SJSA1 (cell line): Measurements from ENCODE around the gene RAB12. TPM values are rescaled to one million over a fixed set of nuclear protein-coding genes. Genes with fewer than 3 reads are reported as not detected.
"Not testable (repeated sequence)": the region's sequence is repeated elsewhere in the genome, so short reads cannot be mapped to it uniquely, and the experiment has no call there.

Experiments
- DNase-seq, 2 experiments: peaks; one replicate each; pipeline ENCODE4 v3.0.0-alpha.2; 2015 to 2020; ENCODE audit warnings: low spot score in 2 of 2, low read depth in 1 of 2
- H3K27ac ChIP-seq: fragments of 250-450 bp; sonication (Bioruptor Pico); 2 replicates; pipeline ENCODE4 v1.5.1; 2020; ENCODE audit warnings: mild to moderate bottlenecking, moderate library complexity
- H3K27me3 ChIP-seq: fragments of 250-450 bp; sonication (Bioruptor Pico); replicated peaks from 2 replicates; pipeline ENCODE4 v1.5.1; 2020; ENCODE audit warnings: mild to moderate bottlenecking, moderate library complexity
- H3K36me3 ChIP-seq: fragments of 250-450 bp; sonication (Bioruptor Pico); 2 replicates; pipeline ENCODE4 v1.5.1; 2020; ENCODE audit warnings: mild to moderate bottlenecking
- H3K4me1 ChIP-seq: fragments of 250-450 bp; sonication (Bioruptor Pico); replicated peaks from 2 replicates; pipeline ENCODE4 v1.6.1; 2021; ENCODE audit warnings: mild to moderate bottlenecking
- H3K4me3 ChIP-seq: fragments of 250-450 bp; sonication (Bioruptor Pico); 2 replicates; pipeline ENCODE4 v1.5.1; 2020; ENCODE audit warnings: mild to moderate bottlenecking
- H3K9me3 ChIP-seq: fragments of 250-450 bp; sonication (Bioruptor Pico); replicated peaks from 2 replicates; pipeline ENCODE4 v1.5.1; 2020; ENCODE audit warnings: mild to moderate bottlenecking
- total RNA-seq: library from RNA; depleted of rRNA; stranded (reverse); fragments of >200 nt; shearing (Covaris generic); gene quantifications from 2 replicates; pipeline ENCODE4 v1.2.3, GENCODE V29; 2014

The RAB12 gene
- total RNA-seq, 1 experiment from 2014 or later, result 93.1 TPM

GRCh38 chr18:8620845-8621244, 11.6 kb downstream of the RAB12 start:
- Histone ChIP-seq H3K27me3 (no peaks in the 10 kb centered on the region), H3K4me3 (no peak overlapping the region), H3K4me1 (peaks cover 7% of the 10 kb centered on the region), H3K9me3 (no peaks in the 10 kb centered on the region), H3K27ac (no peak overlapping the region), H3K36me3 (peaks cover 19% of the 10 kb centered on the region)
- DNase-seq, result no peak

- not testable (repeated sequence) for H3K4me3 ChIP-seq, H3K9me3 ChIP-seq, DNase-seq, H3K27me3 ChIP-seq, H3K4me1 ChIP-seq, H3K27ac ChIP-seq
- H3K36me3 ChIP-seq, result peaks cover 28% of the 10 kb centered on the region
Observed at GRCh38 chr18:8622625-8623024, 13.4 kb downstream of the RAB12 start.

DNA sequence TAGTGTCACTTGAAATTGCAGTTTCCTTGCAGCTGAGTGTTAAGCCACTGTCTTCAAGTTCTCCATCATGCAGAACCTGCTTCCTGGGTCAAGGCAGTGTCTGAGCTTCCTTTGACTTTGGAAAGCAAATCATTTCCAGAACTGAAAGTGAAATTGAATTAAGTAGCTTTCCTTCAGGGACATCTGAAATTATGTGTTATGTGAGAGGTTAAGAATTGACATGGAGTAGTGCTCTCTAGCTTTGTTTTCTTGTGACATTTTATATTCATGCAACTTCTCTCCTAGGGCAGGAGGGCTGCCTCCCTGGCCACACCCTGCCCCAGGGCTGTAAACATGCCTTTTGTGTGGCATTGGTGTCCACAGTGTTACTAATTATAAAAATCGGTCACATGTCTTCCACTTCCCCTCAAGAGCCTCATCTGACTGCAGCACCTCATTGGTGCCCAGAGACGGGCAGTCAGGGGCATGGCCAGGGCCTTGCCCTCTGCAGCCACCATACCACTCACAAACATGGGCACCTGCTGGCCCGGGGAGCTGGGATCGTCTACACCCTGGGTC, 14.4 kb downstream of the RAB12 start:
- H3K36me3 ChIP-seq, result peaks cover 33% of the 10 kb centered on the region
- DNase-seq, result no peak
- H3K27ac ChIP-seq, result no peak overlapping the region
- H3K4me1 ChIP-seq, result peaks cover 5% of the 10 kb centered on the region
- H3K27me3 ChIP-seq, result no peaks in the 10 kb centered on the region
- no peaks in the 10 kb centered on the region for H3K9me3 ChIP-seq
- H3K4me3 ChIP-seq, result no peak overlapping the region

DNA sequence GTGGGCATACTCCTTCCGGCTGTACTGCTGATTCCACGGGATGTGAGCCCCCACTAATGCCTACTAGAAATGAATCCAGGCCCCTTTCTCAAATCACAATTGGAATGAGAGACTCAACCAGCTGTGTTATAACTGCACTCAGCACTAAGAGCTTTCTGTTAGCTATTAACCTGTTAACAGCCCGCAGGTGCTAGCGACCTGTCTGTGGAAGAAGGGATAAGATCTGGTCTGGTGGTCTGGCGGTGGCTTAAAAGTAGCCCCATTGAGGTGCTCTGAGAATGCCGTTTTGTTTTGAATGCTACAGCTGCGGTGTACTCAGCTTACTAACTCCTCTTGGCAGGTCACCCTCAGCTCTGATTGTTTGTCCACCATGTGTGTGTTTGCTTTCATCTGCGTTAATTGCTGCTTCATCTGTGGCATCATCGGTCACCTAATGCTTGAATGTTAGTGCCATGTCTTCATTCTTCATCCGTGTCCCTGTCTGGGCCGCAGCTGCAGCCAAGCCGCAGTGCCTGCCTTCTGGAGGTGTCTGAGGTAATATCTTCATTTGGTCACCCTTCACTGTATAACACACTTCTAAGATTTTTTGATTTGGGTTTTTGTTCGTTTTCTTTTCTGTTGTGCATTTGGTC, 16.3 kb downstream of the RAB12 start:
- H3K27me3 ChIP-seq, result no peaks in the 10 kb centered on the region
- peaks cover 5% of the 10 kb centered on the region for H3K4me1 ChIP-seq
- no peak for DNase-seq
- H3K36me3 ChIP-seq, result peaks cover 42% of the 10 kb centered on the region
- H3K4me3 ChIP-seq, result no peak overlapping the region
- H3K27ac ChIP-seq, result no peak overlapping the region
- H3K9me3 ChIP-seq, result no peaks in the 10 kb centered on the region

GRCh38 chr18:8626414-8627106, 17.3 kb downstream of the RAB12 start:
- peaks cover 5% of the 10 kb centered on the region for H3K4me1 ChIP-seq
- H3K4me3 ChIP-seq, result no peak overlapping the region
- H3K9me3 ChIP-seq, result no peaks in the 10 kb centered on the region
- no peaks in the 10 kb centered on the region for H3K27me3 ChIP-seq
- H3K36me3 ChIP-seq, result peaks cover 48% of the 10 kb centered on the region
- DNase-seq, result no peak
- no peak overlapping the region for H3K27ac ChIP-seq

DNA sequence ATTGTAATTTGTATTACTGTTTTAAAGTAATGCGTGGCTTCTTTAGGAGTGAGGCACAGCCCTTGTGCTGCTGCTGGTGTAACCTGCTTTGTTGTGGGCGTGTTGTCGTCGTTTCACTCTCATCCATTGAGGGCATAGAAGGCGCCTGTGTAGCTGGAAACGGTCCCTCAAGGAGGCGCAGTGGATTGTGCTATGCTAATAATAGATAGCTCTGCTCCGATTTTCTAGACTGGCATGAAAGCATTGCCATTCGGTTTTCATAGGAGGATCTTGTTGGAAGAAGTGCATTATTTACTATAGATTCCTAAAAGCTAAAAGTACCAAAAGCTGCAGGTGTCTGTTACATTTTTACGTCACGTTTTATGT, 17.9 kb downstream of the RAB12 start:
- Histone ChIP-seq H3K36me3 (peaks cover 48% of the 10 kb centered on the region), H3K27me3 (no peaks in the 10 kb centered on the region), H3K9me3 (no peaks in the 10 kb centered on the region), H3K4me1 (peaks cover 5% of the 10 kb centered on the region), H3K4me3 (no peak overlapping the region), H3K27ac (no peak overlapping the region)
- DNase-seq, result no peak

DNA sequence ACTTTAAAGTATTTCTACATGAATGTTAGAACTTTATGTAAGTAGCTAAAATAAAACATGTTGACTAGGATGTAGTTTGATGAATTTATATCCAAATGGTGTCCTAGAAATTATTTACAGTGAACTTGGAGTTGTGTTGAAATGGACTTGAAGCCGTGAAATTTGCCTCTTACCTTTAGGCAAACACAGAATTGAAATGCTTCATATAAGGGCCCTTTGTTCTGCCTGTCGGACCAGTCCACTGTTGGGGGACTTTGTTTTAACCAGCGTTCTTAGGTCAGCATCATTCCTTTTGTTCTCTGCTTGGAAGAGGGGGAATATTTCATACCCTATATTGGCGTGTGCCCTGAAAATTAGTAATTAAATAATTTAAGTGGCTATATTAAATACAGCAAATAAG, 18.3 kb downstream of the RAB12 start:
- Histone ChIP-seq H3K9me3 (no peaks in the 10 kb centered on the region), H3K4me1 (peaks cover 5% of the 10 kb centered on the region), H3K27me3 (no peaks in the 10 kb centered on the region), H3K27ac (no peak overlapping the region), H3K36me3 (peaks cover 48% of the 10 kb centered on the region), H3K4me3 (no peak overlapping the region)
- no peak for DNase-seq

GRCh38 chr18:8629602-8630001, 20.4 kb downstream of the RAB12 start:
- H3K27me3 ChIP-seq, result no peaks in the 10 kb centered on the region
- H3K4me3 ChIP-seq, result no peak overlapping the region
- no peaks in the 10 kb centered on the region for H3K4me1 ChIP-seq
- no peak for DNase-seq
- no peak overlapping the region for H3K27ac ChIP-seq
- H3K36me3 ChIP-seq, result peaks cover 58% of the 10 kb centered on the region
- H3K9me3 ChIP-seq, result no peaks in the 10 kb centered on the region

DNA sequence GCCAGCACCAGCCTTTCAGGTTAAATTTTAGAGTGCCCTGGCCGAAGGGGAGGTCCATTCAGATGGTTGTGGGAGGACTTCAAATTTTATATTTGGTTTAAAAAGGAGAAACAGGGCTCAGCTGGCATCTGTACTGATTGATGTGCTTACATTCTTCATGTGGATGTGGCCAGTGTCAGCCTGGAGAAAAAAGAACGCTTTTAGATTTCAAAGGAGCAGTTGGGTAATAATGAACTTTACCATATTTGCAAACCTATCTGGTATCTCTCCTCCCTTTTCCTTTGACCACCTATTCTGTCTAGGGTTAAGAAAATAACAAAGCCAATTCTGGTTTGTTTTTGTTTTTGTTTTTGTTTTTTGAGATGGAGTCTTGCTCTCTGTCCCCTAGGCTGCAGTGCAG, 21.3 kb downstream of the RAB12 start:
- Histone ChIP-seq H3K4me1 (no peaks in the 10 kb centered on the region), H3K27me3 (no peaks in the 10 kb centered on the region), H3K27ac (no peak overlapping the region), H3K36me3 (peaks cover 58% of the 10 kb centered on the region), H3K4me3 (no peak overlapping the region), H3K9me3 (no peaks in the 10 kb centered on the region)
- no peak for DNase-seq

- Histone ChIP-seq H3K27ac (no peak overlapping the region), H3K4me1 (no peaks in the 10 kb centered on the region), H3K27me3 (no peaks in the 10 kb centered on the region), H3K9me3 (no peaks in the 10 kb centered on the region), H3K36me3 (peaks cover 56% of the 10 kb centered on the region), H3K4me3 (no peak overlapping the region)
- DNase-seq, result no peak
Observed at GRCh38 chr18:8631265-8631664, 22.0 kb downstream of the RAB12 start.

DNA sequence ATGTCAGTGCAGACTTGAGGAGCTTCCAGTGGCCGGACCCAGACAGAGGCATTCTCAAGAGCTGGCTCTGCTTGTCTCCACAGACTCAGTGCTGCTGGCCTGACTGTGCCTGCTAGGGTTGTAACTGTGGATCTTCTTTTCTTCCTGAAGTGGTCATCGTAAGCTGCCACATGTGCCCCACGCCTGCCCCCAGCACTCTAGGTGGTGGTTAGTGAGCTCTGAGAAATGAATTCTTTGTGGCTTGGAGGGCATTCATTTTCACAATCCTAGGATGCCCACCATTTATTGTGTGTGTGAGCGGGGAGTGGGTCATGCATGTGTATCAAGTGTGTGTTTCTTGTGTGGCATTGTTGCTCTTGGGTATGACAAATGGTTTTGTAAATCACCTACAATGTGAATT, 23.1 kb downstream of the RAB12 start:
- no peak overlapping the region for H3K27ac ChIP-seq
- H3K4me1 ChIP-seq, result no peaks in the 10 kb centered on the region
- no peak for DNase-seq
- peaks cover 56% of the 10 kb centered on the region for H3K36me3 ChIP-seq
- H3K9me3 ChIP-seq, result no peaks in the 10 kb centered on the region
- no peak overlapping the region for H3K4me3 ChIP-seq
- H3K27me3 ChIP-seq, result no peaks in the 10 kb centered on the region

- no peak for DNase-seq
- no peak overlapping the region for H3K27ac ChIP-seq
- no peaks in the 10 kb centered on the region for H3K4me1 ChIP-seq
- H3K4me3 ChIP-seq, result no peak overlapping the region
- H3K36me3 ChIP-seq, result peaks cover 67% of the 10 kb centered on the region
- H3K9me3 ChIP-seq, result no peaks in the 10 kb centered on the region
- no peaks in the 10 kb centered on the region for H3K27me3 ChIP-seq
Observed at GRCh38 chr18:8634508-8634907, 25.3 kb downstream of the RAB12 start.

DNA sequence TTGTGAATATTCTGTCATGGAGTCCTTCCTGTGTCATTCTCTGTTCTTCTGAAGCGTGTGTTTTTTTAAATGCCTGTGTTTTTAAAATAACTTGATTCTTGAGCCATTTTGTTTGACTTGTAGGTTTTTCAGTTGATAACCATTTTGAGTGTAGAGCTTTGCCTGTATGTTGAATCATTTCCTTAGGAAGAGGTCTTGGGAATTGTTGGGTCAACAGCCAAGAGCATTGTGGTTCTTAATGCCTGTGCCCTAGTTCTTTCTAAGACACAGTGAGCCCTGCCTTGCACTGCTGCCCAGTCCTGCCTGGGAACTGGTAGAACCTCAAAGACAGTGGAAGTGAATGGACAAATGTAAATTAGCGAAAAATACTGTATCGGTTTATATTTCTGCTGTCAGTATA, 25.9 kb downstream of the RAB12 start:
- DNase-seq, result no peak

DNA sequence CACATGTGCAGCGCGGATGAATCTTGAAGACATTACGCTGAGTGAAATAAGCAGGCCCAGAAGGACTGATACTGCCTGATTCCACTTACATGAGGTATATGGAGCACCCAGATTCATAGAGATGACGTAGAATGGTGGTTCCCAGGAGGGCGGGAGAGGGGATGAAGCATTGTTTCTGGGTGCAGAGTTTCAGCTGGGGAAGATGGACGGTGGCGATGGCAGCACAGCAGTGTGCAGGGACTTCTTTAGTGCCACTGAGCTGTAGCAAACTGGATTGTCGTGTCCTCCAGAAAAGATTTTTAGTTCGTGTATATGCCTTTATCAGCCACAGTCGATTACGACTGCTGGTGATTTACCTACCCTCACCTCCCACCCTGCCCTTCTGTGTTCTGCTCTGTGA, 30.5 kb downstream of the RAB12 start:
- H3K9me3 ChIP-seq, result no peaks in the 10 kb centered on the region
- DNase-seq, result no peak
- peaks cover 42% of the 10 kb centered on the region for H3K36me3 ChIP-seq
- no peak overlapping the region for H3K27ac ChIP-seq
- no peaks in the 10 kb centered on the region for H3K4me1 ChIP-seq
- no peak overlapping the region for H3K4me3 ChIP-seq
- H3K27me3 ChIP-seq, result no peaks in the 10 kb centered on the region

More for the DNA sequence above, 25.9 kb downstream of the RAB12 start:
- Histone ChIP-seq H3K27ac (no peak overlapping the region), H3K36me3 (peaks cover 69% of the 10 kb centered on the region), H3K9me3 (no peaks in the 10 kb centered on the region), H3K27me3 (no peaks in the 10 kb centered on the region), H3K4me3 (no peak overlapping the region), H3K4me1 (no peaks in the 10 kb centered on the region)
